Measurements from ENCODE around the gene RUFY4.

- no peak for TF ChIP-seq CTCF (IDR thresholded peaks at IDR 0.05)
- TF ChIP-seq TCF7L2 (IDR thresholded peaks at IDR 0.05; ENCODE audit: low read depth, low read length) = no peak
- TF ChIP-seq POLR2AphosphoS5 (IDR thresholded peaks at IDR 0.05; ENCODE audit: low read depth, low read length) = no peak
Measured at GRCh38 chr2:218082586-218083351, 13.7 kb downstream of the RUFY4 start.

All from Panc1 (cell line).